SK-N-SH (cell line): ENCODE data around the gene HBB.
"Not testable (repeated sequence)": the region's sequence is repeated elsewhere in the genome, so short reads cannot be mapped to it uniquely, and the experiment has no call there.

Experiments used
- CTCF ChIP-seq: fragments of 200-600 bp; sonication (generic); IDR thresholded peaks from 2 replicates; pipeline ENCODE4 v1.6.1; 2017; ENCODE audit warnings: antibody characterized with exemption, mild to moderate bottlenecking, moderate library complexity
- EP300 ChIP-seq, 2 experiments: IDR thresholded peaks; 2 replicates each; pipeline versions ENCODE4 v1.4.0 to v1.6.1; 2012; ENCODE audit warnings: borderline replicate concordance in 1 of 2, low read depth in 1 of 2, low read length in 1 of 2
- FOXJ3 ChIP-seq: sonication (generic); formaldehyde crosslinking; IDR thresholded peaks from 2 replicates; pipeline ENCODE4 v1.5.1; 2020; ENCODE audit warnings: mild to moderate bottlenecking, missing genetic modification reagents
- MAX ChIP-seq: IDR thresholded peaks from 2 replicates; pipeline ENCODE4 v1.4.0; 2012; ENCODE audit warnings: low read depth
- MEF2A ChIP-seq: IDR thresholded peaks from 2 replicates; pipeline ENCODE4 v1.4.0; 2012; ENCODE audit warnings: low read depth, borderline replicate concordance
- PBX3 ChIP-seq: IDR thresholded peaks from 2 replicates; pipeline ENCODE4; 2012
- POLR2AphosphoS5 ChIP-seq: IDR thresholded peaks from 2 replicates; pipeline ENCODE4 v1.6.1; 2012; ENCODE audit warnings: low read depth, low read length
- RAD21 ChIP-seq: IDR thresholded peaks from 2 replicates; pipeline ENCODE4 v1.6.1; 2012; ENCODE audit warnings: mild to moderate bottlenecking, low read length
- REST ChIP-seq: IDR thresholded peaks from 2 replicates; pipeline ENCODE4 v1.6.1; 2012; ENCODE audit warnings: mild to moderate bottlenecking, low read depth, low read length, moderate library complexity
- SIN3A ChIP-seq: IDR thresholded peaks from 2 replicates; pipeline ENCODE4 v1.6.1; 2012; ENCODE audit warnings: low read depth, mild to moderate bottlenecking, low read length, moderate library complexity, borderline replicate concordance
- TAF1 ChIP-seq: IDR thresholded peaks from 2 replicates; pipeline ENCODE4 v1.6.1; 2012; ENCODE audit warnings: low read depth, mild to moderate bottlenecking, low read length, moderate library complexity, borderline replicate concordance
- YY1 ChIP-seq: IDR thresholded peaks from 2 replicates; pipeline ENCODE4 v1.4.0; 2012; ENCODE audit warnings: low read depth, mild to moderate bottlenecking

- TF ChIP-seq POLR2AphosphoS5; REST; SIN3A; MAX; RAD21; TAF1; CTCF; MEF2A; YY1; EP300 (IDR thresholded peaks at IDR 0.05; ENCODE audit: borderline replicate concordance in 1 of 2, low read depth in 1 of 2, low read length in 1 of 2); FOXJ3 (CRISPR knock-in tag); PBX3: not testable (repeated sequence)
Observed at GRCh38 chr11:5254023-5254422, 27.2 kb upstream of the HBB start.
